Raji (cell line): ENCODE measurements around the gene IMPG2.

Experiments
- POLR2A ChIP-seq: IDR thresholded peaks from 2 replicates; pipeline ENCODE4 v1.6.1; 2011; ENCODE audit warnings: low read depth, low read length, control low read depth; ENCODE audit not compliant: insufficient read depth

IMPG2 gene

DNA sequence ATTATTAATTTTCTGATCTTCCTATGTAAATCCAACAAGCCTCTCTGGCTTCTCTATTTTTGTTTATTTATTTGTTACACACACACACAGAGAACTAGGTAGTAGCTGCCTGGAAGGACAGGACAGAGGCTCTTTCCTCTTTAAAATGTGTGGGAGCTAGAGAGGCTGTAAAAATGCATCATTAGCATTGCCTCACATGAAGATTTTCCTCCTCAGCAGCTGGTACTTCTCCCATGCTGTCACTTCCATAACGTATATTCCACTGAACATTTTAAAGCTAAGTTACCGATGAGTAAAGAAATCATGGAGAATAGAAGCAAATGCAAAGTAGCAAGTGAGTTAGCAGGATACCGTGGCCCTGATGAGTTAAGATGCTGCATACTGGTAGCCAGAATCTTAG lies 63.9 kb downstream of the IMPG2 start:
- no peak for TF ChIP-seq POLR2A

GRCh38 chr3:101255441-101255840 lies 64.9 kb downstream of the IMPG2 start:
- TF ChIP-seq POLR2A = no peak

GRCh38 chr3:101253396-101253795 lies 67.0 kb downstream of the IMPG2 start:
- TF ChIP-seq POLR2A = no peak

- no peak for TF ChIP-seq POLR2A
Measured at GRCh38 chr3:101252945-101253344, 67.4 kb downstream of the IMPG2 start.

- no peak for TF ChIP-seq POLR2A
Measured at GRCh38 chr3:101252307-101252706, 68.1 kb downstream of the IMPG2 start.

GRCh38 chr3:101251441-101251840 lies 68.9 kb downstream of the IMPG2 start:
- TF ChIP-seq POLR2A = no peak

DNA sequence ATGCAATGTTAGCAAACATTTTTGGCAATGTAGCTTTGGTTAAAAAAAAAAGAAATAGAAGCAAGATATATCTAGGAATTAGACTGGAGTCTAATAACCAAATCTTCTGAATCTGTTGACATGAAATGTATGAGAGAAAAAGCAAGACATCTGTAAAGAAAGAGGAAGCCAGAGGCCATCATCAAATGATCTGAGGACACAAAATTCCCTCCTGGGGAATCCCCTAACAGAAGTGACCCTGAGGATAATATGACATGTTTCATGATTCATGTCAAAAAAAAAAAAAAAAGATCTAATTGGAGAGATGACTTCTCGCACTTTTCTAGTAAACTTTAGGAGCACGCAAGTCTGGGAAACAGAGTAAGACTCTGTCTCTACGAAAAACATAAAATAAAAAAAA lies 70.9 kb downstream of the IMPG2 start:
- no peak for TF ChIP-seq POLR2A

DNA sequence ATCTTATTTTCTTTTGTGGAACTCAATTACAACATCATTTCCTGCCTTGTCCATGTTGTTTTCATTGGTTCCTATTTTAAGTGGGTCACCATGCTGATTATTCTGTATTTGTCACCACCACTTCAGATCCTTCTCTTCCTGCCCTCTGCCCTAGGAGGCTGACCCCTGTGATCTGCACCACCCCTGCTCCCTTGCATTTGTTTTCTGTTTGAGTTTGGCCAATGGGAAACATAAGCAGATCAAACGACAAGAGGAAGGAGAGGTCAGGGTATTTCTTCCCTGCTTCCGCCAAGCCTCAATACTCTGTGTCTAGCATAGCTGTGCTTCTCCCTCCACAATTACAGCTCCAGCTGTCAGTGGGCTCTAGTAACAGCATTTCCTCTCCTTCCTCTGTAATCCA lies 71.6 kb downstream of the IMPG2 start:
- no peak for TF ChIP-seq POLR2A

DNA sequence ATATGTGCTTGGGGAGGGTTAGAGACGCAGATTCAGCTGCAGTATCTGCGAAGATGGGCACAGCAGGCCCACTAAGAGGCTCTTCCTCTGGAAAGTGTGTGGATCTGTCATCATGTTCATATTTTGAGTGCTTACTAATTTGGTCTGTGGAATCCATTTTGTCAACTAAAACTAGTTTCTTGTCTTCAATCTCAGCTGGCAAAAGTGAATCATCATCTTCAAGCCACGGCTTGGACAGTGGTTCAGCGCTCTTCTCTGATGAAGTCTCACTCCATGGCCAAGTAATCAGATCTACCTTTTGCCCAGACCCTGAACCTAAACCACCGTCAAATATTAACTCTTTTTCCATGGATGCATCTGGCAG lies 76.2 kb downstream of the IMPG2 start:
- no peak for TF ChIP-seq POLR2A

- TF ChIP-seq POLR2A = no peak
Measured at GRCh38 chr3:101243285-101244211, 76.8 kb downstream of the IMPG2 start.

GRCh38 chr3:101240719-101241399 lies 79.5 kb downstream of the IMPG2 start:
- no peak for TF ChIP-seq POLR2A

DNA sequence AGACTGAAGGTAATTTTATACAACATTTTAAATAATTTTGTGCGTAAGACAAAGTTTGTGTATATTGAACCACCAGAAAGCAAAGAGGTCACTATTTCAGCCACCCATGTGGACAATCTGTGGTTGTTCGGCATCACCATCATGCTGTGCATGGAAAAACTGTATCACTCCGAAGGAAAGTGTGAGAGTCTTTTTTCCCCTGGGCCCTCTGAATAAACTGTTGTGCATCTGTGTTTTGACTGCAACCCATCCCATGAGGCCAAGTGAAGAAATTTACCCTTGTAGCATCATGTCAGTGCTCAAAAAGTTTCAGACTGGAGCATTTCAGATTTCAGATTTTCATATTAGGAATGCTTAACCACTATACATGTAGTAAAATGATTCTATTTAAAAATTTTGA lies 85.3 kb downstream of the IMPG2 start:
- no peak for TF ChIP-seq POLR2A

GRCh38 chr3:101230618-101231017 lies 89.8 kb downstream of the IMPG2 start:
- no peak for TF ChIP-seq POLR2A

- no peak for TF ChIP-seq POLR2A
Measured at GRCh38 chr3:101229681-101230080, 90.7 kb downstream of the IMPG2 start.

GRCh38 chr3:101228441-101228840 lies 91.9 kb downstream of the IMPG2 start:
- TF ChIP-seq POLR2A = no peak

DNA sequence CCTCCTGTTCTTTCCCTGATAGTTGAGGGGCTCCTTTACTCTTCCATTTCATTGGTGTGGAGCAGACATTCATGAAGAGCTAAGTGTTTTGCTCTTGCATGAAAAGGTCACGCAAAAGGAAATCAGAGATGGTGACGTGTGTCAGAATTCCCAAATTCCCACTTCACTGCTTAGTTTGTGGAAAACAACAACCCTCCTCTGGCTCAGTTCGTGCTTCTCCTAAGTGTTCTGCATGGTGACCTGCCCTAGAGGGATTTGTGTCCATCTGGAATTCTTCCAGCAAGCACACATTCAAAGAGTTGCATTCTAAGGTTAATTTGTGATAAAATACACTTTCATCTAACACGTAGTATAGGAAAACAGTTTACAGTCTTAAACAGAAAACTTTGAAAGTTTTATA lies 95.6 kb downstream of the IMPG2 start:
- no peak for TF ChIP-seq POLR2A
